Kidney glomerular epithelial cell (primary cell): ENCODE measurements around the gene TTC12.
"Not testable (repeated sequence)": the region's sequence is repeated elsewhere in the genome, so short reads cannot be mapped to it uniquely, and the experiment has no call there.

Experiments used
- DNase-seq: peaks from one replicate; lab custom pipeline; 2025; lab: John Stamatoyannopoulos, UW

The TTC12 gene

DNA sequence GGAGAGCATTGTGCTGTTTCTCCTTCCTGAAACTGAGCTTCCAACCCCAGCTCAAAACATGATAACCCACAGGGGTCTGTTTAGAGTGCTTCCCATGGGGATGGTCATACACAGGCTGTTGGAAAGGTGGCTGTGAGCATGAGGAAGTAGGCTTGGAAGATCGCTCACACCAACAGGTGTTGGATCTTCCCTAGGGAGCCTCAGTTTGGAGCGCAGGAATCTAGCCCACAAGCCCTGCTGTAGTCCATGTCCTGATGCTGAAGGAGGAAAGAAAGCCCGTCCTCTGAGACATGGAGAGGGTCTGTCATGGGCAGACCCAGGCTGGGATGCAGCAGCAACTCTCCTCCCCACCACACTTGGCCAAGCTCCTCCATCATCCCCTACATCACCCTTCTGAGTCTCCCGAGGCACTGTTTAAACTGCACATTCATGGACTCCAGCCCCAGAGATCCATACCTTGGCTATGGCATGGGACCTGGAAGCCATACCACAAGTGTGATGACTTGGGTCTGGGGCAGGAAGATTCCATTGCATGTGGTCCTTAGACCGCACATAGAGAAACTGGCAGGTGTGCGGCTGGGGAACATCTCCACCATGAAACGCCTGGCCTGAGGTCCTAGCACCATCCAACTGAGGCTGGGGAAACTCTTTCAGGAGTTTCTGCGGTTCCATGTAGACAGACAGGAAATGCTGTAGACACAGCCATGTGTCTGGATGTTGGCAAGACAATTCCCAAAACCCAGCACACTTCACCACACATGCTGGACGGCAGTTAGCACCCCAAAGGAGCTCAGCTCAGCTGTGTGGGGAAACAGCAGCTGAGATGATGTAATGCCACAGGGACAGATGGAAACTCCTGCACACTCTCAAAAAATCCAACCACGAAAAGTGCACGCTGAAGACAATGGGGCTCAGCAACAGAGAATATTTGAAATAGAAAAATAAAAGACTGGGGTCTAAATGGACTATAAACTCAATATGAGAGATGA is 27.6 kb upstream of the TTC12 start:
- no peak for DNase-seq

DNA sequence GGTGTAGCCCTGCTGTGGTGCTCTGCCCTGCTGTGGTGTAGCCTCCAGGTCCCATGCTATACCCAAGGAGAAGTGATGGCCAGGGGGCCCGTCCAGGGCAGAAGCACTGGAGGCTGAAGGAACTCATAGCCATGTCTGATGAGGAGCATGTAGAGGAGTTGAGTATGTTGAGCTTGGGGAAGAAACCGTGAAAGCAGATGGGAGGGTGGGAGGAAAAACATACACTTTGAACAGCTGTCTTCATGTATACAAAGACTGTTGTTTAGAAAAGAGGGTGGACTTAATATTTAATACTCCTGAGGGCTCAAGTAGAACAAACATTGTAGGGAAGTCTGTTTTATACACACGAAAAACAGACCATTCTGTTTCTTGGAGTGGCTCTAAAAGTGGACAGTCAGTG is 26.6 kb upstream of the TTC12 start:
- no peak for DNase-seq

DNA sequence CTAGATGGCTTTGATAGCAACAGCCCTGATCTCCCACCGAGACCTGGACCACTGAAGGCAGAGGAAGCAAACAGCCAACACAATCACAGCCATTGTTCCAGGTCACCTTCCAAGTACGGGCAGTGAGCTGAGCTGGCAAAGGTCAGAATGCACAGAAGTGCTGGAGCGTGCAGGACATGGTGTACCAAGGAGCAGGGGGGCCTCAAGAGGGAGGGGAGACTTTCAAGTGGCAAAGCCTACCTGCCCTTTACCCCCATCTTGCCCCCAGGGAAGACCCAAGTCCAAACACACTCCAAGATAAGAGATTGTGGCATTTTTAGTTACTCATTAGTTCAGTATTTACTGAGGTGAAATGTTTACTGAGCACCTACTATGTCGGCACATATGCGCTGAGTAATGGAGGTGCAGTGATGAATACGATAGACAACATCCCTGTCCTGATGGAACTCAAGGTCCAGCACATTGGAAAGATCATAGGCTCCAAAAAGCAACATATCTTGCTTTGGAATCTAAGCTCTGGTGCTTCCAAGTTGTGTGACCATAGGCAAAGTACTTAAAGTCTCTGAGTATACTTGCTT is 26.0 kb upstream of the TTC12 start:
- no peak for DNase-seq

DNA sequence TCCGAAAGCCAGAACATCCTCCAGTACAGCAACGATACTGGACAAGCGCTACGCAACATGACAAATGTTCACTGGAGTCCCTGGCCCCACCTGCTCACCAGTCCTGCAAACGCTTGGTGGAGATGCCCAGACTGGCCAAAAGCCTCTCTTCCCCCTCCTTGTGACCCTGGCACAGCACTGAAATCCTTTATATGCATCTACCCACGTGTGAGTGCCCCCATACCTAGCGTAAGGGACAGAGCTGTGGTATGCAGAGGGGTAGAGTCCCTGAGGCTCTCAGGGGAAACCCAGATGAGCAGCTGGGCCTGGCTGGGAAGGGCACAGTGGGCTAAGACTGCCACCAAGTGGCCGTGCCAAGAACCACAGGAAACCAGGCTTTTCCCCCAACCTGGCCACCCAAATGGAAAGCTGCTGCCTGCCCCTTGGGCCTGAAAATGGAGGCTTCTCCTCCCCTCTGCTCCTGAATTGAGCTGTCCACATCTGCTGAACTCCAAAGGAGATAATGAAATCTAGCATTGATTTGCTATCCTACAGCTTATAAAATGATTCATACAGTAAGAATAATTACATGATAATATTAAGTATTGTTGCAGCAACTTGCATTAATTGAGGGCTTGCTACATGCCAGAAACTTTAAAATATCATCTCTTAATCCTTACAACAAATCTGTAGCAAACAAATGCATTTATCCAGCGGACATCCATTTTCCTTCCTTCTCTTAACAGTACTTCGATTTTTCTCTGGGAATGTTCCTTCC is 24.8 kb upstream of the TTC12 start:
- DNase-seq, result no peak

DNA sequence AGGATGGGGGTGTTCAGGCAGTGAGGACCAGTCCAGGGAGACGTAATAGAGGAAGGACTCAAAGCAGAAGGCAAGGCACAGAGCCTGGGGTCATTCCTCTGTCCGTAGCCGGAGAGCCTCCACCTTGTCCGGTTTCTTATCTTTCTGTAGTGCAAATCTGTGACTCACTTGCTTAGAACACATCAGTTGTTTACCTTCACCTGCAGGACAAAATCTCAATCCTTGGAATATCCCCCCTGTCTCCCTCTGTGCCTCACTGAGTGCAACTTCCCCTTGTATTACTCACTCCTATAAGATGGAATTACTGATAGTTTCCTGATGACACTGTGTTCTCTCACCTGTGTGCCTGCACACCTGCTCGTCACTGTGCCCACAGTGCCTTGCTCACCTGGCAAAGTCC is 20.4 kb upstream of the TTC12 start:
- no peak for DNase-seq

DNA sequence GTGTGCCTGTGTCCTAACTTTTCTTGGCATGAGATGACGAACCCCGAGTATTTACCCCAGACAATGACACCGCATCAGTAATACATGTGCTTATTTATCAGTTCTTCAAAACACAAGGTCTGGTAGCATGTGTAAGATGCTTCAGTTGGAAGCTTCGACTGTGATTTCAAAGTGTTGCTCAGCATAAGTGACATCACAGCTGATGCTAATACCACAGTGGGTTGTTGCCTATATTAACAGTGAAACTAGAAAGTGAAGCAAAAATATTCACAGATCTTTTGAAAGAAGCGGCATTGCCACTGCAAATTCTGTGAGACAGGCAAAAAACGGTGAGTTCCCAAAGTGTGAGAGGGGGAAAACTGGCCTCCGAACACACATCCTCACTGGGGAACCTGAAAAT is 18.4 kb upstream of the TTC12 start:
- DNase-seq, result no peak

DNA sequence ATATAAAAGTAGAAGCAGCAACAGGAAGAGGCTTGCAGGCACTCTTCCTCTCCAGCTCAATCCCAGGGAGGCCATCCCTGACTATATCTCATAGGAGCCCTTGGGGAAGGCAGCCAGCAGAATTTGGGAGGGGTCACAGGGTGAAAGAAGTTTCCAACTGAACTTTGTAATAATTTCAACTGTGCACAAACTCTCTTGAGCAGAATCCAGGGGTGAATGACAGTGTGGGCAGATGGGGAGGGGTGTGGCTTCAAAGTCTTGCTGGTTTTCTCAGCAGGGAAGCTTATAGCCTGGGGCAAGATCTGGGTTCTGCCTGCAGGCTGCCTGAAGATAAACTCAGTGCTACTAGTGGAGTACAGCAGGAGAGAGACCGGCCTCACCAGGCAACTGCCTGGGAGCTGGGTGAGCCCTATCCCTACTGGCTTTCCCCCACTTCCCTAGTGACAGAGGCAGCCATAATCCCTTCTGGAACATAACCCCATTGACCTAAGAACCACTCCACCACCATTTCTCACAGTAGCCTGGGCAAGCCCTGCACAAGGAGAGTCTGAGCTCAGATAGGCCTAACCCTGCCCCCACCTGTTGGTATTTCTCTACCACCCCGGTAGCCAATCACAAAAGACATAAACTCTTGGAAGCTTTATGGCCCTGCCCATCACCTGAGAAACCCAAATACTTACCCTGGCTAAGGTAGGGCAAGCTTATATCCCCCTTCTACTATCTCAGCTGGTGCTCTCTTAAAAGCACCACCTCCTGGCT is 17.8 kb upstream of the TTC12 start:
- no peak for DNase-seq

DNA sequence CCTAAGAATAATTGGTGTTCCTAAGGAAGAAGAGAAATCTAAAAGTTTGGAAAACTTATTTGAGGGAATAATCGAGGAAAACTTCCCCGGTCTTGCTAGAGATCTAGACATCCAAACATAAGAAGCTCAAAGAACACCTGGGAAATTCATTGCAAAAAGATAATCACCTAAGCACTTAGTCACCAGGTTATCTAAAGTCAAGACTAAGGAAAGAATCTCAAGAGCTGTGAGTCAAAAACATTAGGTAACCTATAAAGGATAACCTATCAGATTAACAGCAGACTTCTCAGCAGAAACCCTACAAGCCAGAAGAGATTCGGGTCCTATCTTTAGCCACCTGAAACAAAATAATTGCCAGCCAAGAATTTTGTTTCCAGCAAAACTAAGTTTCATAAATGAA is 15.9 kb upstream of the TTC12 start:
- not testable (repeated sequence) for DNase-seq

DNA sequence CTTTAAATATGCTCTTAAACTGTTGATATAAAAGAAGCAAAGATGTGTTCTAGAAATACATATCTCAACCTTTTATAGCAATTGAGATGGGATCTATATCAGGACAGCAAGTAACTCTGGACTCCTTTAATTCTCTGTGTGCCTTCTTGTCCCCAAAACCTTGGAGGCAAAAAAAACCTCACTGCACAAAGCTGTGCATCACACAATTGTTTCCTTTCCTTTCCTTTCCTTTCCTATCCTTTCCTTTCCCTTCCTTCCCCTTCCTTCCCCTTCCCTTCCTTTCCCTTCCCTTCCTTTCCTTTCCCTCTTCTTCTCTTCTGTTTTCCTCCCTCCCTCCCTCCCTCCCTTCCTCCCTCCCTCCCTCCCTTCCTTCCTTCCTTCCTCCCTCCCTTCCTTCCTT is 9.5 kb upstream of the TTC12 start:
- no peak for DNase-seq

DNA sequence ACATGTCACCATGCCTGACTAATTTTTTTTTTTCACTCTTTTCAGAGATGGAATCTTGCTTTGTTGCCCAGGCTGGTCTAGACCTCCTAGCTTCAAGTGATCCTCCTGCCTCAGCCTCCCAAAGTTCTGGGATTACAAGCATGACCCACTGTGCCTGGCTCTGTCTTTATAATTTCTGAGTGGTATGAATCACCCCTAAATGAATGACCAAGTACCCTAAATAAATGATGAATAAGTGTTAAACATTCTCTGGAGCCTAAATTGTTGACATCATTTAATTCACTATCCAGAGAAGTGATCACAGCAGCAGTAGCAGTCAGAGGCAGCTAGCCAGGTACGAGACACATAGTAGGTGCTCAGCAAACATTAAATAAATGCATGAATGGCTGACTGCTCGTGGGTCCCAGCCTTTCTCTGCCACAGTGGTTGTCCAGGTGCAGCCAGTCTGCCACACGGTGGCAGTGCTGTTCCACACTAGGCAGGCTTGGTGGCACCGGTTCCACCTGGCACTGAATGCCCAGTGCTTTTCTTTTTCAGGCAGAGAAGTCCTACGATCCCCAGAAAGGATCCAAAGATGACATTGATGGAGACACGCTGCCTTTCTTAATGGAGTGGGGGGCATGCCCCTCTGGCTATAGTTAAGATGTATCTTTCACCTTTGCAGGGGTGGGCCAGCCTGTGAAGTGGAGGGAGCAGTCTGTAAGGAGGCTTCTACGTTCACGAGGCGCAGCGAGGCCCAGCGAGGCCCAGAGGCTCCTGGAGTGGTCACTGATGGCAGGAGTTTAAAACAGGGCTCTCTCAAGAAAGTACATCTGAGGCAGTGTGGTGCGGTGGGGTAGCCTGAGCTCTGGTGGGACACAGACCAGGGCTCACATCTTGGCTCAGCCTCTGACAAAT is 8.7 kb upstream of the TTC12 start:
- peak; percentile 41 for DNase-seq

DNA sequence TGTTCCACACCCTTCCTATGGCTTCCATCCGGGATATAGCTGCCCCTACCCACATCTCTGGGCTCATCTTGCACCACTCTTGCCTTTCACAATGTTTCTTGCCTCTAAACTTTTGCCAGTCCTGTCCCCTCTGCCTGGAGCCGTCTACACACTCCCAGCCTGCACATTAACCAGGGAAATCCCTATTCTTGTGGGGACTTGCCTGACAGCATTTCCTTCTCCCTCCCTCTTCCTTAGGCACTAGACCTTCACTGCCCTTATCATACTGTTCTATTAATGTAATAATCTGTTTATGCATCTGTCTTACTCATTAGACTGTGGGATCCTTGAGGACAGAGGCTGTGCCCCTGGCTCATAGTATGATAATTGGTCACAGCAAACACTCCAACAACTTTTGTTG is 5.8 kb upstream of the TTC12 start:
- DNase-seq, result no peak

DNA sequence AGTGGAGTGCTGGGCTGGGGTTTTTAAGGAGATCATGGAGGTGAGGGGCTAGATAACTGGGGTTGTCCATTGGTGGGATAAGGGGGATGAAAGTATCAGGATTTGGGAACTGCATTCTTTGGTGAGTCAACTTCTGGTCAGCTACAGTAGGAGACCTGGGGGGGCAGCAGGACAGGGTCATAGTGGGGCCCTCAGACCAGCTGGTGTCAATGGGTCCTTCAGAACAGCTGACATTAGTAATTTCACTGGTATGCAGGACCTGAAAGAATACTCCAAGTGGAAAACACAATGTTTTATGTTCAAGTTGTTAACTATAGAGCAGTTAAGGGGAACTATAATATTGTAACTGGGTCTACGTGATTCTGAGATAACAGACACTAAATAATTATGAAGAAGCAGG is 2.8 kb upstream of the TTC12 start:
- no peak for DNase-seq

DNA sequence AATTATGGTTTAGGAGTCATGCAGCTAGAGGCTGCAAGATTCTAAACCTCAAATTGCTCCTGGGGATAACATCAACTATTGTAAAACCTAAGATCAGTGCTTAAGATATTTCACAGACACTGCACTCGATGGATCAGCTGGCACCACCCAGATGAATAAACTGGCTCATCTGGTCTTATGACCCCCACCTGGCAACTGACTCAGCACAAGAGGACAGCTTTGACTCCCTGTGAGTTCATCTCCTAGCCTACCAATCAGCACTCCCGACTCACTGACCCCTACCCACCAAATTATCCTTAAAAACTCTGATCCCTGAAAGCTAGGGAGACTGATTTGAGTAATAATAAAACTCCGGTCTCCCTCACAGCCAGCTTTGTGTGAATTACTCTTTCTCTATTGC is 782 bp upstream of the TTC12 start:
- no peak for DNase-seq

DNA sequence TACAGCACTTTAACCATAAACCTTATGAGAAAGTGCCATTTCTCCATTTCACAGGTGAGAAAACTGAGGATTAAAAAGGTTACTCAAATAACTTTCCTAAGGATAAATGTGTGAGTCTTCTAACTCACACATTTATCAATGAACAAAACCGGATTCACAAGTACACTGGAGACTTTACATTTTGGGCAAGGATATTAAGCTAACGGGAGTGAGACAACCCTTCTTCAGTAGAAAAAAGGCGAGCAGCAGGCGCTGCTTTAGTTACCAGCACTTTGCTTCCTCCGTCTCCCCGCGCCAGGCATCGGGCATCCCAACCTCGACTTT is 356 bp upstream of the TTC12 start:
- no peak for DNase-seq

DNA sequence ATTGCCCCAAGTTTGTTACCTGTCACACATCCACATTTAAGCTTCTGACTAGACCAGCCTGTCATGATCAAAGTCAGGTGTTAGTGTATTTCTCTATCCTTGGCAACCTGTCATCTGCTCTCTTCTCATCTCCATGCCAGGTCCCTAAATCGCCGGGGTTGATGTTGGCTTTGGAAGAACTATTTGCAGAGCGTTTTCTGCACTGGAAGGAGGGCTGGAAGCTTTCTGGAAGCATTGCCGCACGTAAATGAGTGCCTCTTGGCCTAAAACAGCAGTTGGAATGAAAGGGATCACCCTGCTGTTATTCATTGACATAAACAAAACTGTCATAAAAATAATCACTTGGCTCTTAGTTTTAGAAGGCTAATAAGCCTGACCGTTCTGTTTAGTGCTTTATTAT is 1.4 kb downstream of the TTC12 start:
- DNase-seq, result no peak

DNA sequence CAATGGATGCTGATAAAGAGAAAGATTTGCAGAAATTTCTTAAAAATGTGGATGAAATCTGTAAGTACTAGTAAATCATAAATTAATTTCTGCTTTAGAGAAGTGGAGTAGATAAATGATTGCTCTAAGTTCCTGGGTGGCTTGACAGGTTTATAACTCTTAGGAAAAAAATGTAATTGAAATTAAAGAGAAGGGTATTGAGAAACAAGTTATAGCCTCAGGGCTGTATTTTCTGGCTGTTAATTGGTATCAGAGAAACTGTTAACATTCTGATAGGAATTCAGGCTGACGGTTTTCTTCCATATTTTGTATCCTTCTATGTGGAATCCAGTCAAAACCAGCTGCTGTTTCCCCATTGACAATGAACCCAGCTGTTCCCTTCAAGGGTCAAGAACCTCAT is 1.9 kb downstream of the TTC12 start:
- DNase-seq, result no peak

DNA sequence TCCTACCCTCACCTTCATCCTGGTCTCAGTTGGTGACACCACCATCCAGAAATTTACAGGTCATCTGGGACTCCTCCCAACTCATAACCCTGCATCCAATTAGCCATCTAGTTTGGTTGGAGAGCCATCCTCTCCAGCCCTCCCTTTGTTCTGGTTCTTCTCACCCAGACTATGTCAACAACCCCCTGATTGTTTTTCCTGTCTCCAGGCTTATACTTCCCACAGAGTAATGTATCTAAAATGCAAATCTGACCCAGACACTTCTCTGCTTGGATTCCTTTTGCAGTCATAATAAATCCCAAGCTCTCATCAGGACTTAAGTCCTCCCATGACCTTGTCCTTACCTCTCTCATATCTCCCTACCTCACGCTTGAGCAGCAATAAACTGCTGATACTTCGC is 3.0 kb downstream of the TTC12 start:
- DNase-seq, result no peak

DNA sequence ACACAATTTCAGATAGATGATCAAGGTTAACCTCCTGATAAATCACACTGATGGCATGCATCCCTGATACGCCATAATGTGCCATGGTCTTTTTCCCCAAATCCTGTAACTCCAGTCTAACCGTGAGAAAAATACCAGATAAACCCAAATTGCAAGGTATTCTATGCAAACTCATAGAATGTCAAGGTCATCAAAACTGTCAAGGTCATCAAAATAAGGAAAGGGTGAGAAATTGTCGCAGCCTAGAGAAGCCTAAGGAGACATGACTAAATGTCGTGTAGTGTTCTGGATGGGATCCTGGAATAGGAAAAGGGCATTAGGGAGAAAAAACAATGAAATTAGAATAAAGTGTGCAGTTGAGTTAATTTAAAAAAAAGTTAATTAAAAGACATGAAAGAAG is 4.7 kb downstream of the TTC12 start:
- no peak for DNase-seq

DNA sequence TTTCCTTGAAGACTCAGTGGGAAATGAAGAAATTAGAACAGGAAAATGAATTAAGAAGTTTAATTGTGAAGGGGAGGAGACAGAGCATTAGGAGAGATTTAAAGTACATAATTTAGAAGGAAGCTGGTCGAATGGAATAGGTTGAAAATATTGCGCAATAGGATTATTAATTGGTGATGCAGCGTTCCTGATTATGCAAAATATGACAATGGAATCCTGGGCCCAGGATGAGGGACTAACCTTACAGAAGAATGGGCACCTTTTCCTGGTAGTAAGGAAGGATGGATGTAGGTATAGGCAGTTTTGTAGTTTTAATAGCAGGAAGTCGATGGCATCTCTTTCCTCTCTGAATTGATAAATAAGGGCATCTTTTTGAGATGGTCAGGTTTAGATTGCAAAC is 7.8 kb downstream of the TTC12 start:
- DNase-seq, result no peak

DNA sequence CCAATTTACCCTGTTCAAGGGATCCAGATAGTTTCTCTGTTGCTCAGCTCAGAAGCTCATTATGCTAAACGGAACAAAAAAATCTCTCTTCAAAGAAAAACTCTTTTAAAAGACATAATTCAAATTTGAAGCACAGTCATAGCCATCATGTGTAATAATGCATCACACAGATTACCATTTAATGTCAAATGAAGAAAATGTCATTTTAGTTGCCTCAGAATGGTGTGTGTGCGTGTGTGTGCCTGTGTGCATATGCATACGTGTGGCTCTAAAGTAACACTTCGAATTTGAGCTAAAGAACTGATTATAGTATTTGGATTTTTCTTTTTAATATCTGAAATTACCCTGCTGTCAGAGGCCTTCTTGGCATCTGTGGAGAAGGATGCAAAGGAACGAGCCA is 9.9 kb downstream of the TTC12 start:
- DNase-seq, result no peak

DNA sequence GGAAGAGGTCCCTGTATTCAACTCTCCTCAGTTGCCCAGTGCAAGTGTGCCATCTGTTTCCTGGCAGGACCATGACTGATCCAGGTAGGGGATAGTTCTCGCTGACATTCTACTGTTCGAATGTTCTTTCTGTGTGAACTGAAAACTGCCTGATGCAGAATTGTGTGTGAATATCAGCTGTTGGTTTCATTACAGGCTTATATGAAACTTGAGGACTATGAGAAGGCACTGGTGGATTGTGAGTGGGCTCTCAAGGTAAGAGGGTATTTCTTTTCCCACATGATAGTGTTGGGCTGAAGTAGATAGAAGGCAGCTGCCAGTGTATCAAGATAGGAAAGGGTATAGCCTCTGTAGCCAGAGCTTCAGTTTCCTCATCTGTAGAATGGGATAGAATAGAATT is 15.3 kb downstream of the TTC12 start:
- DNase-seq, result no peak
